Cerebellar nuclear complex (tissue), 1 donor: ENCODE data around the gene SHC1.
"Not testable (repeated sequence)": the region's sequence is repeated elsewhere in the genome, so short reads cannot be mapped to it uniquely, and the experiment has no call there.

Source experiments
- DNase-seq, 2 experiments: peaks; one replicate each; lab custom pipeline; 2025; lab: John Stamatoyannopoulos, UW

Gene SHC1

DNA sequence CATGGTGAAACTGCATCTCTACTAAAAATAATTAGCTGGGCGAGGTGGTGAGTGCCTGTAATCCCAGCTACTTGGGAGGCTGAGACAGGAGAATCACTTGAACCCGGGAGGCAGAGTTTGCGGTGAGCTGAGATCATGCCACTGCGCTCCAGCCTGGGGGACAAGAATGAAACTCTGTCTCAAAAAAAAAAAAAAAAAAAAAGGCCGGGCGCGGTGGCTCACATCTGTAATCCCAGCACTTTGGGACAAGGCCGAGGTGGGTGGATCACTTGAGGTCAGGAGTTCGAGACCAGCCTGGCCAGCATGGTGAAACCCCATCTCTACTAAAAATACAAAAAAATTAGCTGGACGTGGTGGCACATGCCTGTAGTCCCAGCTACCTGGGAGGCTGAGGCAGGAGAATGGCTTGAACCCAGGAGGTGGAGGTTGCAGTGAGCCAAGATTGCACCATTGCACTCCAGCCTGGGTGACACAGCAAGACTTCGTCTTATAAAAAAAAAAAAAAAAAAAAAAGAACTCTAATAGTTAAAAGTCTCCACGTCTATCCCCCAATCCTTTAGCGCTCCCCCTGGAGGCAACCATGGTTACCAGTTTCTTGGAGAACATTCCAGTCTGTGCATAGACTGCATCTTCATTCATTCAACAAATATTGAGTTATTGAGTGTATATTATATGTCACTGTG lies 24.9 kb upstream of the SHC1 start:
- not testable (repeated sequence) for DNase-seq

DNA sequence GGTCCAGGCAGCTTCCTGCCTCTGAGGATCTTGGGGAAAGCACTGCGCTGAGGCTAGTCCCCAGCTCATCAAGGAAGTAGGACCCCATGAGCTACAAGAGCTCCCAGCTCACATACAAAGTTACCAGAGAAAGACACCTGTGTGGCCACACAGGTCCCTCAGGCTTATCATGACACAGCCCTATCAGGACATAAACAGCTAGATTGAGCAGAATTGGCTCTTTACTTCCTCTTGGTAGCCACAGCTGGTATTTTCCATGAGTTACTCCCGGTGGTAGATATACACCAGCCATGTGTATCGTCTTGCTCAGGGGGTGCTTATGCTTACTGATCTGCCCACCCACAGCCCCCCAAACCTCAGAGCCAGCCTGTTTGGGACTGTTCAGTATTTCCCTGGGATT lies 24.0 kb upstream of the SHC1 start:
- DNase-seq, result no peak

- no peak for DNase-seq
These were observed 23.7 kb upstream of the SHC1 start for GRCh38 chr1:154994269-154994587.

- no peak for DNase-seq
These were observed 23.2 kb upstream of the SHC1 start, which contains the start of gene LENEP for GRCh38 chr1:154993572-154994268. Gene LENEP (plus strand): TSS chr1:154993586. CDS start chr1:154993608, 22 bp downstream.

GRCh38 chr1:154992721-154993571 lies 22.4 kb upstream of the SHC1 start:
- DNase-seq, result no peak

DNA sequence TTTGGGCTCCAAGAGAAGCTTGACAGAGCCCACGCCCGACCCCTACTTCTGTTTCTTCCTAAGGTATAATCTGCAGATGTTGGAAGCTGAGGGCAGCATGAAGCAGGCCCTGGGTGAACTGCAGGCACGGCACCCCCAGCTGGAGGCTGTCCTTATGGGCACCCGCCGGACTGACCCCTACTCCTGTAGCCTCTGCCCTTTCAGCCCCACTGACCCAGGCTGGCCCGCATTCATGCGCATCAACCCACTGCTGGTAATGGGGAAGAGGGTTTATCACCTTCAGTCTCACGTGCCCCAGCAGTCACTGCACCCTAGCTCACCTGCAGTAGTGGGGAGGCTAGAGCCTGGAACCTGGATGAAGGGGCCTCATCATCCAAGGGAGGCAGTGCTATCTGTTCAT lies 19.7 kb upstream of the SHC1 start:
- DNase-seq, result no peak

DNA sequence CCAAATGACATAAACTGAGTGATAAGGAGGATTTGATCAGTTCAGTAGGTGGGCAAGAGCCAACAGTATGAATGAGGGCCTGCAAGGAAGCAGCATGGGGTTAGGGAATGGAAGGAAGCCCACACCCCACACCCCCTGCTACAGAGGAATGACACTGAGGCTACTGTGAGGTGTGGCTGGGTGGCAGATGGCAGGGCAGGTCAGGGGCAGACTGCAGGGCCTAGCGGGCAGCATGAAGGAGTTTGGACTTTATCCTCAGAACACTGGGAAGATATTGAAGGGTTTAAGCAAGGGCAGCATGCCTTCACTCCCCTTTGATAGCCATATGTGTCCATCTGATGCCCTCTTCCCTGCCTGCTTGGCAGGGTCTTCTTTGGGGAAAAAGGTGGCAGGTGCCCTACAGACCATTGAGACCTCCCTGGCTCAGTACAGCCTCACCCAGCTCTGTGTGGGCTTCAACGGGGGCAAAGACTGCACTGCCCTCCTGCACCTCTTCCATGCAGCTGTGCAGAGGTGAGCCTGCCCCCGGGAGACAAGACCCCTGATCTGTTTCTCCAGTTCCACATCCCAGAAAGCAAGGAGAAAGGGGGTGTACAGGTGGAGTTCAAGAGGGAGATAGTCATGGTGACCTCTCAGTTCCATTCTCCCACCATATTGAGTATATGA lies 18.8 kb upstream of the SHC1 start:
- DNase-seq, result no peak

DNA sequence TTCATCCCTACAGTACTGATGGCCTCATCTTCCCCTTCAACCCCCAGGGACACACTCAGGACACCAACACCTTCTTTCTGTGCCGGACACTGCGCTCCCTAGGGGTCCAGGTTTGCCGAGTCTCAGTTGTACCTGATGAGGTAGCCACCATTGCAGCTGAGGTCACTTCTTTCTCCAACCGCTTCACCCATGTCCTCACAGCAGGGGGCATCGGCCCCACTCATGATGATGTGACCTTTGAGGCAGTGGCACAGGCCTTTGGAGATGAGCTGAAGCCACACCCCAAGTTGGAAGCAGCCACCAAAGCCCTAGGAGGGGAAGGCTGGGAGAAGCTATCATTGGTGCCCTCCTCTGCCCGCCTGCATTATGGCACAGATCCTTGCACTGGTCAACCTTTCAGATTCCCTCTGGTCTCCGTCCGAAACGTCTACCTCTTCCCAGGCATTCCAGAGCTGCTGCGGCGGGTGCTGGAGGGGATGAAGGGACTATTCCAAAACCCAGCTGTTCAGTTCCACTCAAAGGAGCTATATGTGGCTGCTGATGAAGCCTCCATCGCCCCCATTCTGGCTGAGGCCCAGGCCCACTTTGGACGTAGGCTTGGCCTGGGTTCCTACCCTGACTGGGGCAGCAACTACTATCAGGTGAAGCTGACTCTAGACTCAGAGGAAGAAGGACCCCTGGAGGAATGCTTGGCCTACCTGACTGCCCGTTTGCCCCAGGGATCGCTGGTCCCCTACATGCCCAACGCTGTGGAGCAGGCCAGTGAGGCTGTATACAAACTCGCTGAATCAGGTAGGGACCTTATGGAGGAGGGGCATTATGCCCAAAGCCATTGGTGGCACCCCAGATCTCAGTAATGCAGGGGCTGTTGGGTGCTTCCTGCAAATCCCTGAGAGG lies 17.8 kb upstream of the SHC1 start:
- no peak for DNase-seq

DNA sequence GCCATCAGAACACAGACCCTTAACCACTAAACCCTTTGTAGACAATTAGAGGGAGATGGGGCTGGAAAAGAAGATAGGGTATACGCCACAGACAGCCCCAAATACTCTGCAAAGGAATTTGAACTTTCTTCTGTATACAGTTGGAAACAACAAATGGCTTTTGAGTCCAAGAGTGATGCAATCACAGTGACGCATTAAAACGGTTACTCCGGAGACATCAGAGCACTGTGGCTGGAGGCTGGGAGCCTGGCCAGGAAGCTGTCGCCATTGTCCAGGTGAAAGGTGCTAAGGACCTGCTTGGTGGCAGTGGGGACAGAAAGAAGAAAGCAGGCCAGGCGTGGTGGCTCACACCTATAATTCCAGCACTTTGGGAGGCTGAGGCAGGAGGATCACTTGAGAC lies 16.8 kb upstream of the SHC1 start:
- DNase-seq, result no peak

- not testable (repeated sequence) for DNase-seq
These were observed 16.2 kb upstream of the SHC1 start for GRCh38 chr1:154986736-154987135.

DNA sequence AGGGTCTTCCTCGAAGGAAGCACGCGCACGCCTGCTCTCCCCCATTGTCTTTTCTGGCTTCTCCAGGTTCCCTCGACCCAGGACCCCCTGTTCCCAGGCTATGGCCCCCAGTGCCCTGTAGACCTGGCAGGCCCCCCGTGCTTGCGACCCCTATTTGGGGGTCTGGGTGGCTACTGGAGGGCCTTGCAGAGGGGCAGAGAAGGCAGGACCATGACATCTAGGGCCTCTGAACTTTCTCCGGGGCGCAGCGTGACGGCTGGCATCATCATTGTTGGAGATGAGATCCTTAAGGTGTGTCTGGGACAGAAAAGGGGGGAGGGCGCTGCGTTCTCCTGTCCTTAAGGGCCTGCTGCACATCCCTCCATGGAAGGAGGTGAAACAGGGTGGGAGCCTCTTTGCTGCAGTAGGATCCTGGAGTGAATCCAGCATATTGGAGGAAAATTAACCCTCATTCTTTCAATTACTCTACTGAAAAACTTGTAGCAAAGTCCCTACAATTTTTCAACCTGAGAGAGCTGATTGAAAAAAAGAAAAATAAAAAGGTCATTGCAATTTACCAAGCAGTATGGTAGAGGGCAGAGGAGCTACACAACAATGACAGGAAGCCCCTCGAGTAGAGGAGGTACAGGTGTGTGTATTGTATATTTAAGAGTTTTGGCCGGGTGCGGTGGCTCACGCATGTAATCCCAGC lies 13.4 kb upstream of the SHC1 start:
- no peak for DNase-seq

- DNase-seq, result peak; percentile 90 to 98
These were observed 12.5 kb upstream of the SHC1 start, which contains the start of gene FLAD1 for GRCh38 chr1:154982897-154983648. Gene FLAD1 (plus strand): TSS chr1:154983344. CDS start chr1:154983695, 351 bp downstream.

- DNase-seq, result no peak
These were observed 11.8 kb upstream of the SHC1 start for GRCh38 chr1:154982341-154982740.

- DNase-seq, result no peak
These were observed 7.8 kb upstream of the SHC1 start for GRCh38 chr1:154978360-154978759.

- not testable (repeated sequence) for DNase-seq
These were observed 7.2 kb upstream of the SHC1 start for GRCh38 chr1:154977762-154978161.

DNA sequence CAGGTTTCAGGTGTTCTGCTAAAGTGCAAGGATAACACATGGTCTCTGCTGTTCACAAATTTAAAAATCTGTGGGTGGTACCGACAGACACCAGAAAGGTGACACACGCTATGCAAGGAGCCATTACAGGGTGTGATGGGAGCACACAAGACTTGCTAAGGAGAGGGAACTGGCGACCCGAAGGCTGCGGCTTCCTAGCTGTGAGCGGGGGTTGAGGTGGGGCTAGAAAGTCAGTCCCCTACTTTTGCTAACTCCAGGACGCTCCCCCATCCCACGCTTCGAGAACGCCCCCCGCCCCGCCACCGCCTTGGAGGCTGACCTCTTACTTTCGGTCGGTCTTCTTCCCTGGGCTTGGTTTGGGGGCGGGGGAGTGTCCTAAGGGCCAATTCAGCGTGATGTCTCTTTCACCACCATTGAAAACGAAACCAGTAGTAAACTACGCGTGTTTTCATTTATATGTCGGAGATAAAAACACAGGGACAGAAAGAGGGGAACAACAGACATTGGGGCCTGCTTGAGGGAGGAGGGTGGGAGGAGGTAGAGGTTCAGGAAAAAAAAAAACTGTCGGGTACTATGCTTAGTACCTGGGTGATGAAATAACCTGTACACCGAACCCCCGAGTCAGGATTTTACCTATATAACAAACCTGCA lies 5.0 kb upstream of the SHC1 start:
- DNase-seq, result no peak

DNA sequence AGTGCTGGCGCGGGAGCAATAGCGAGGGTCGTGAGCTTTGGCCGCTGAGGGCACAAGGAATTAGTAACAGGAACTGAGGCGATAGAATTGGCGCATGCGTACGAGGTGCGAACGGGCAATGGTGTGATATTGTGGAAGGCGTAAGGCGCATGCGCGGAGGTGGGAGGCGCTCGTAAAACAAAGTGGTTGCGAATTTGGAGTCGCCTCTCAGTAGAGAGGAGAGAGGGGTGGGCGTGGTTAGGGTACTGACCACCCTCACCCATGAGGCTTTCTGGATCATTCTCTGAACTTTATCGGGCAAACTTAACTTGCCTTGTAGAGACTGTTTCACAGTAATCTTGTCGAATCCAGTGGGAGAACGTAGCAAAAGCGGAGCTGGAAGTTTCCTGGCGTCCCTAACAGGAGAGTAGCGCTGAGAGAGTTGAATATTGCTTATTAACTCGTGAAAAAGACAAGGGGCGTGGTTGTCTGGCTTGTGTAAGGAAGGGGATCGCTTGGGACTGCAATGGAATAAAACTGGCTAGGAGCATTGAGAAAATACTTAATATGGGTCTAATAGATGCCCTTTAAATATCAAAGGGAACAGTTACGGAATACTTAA lies 4.4 kb upstream of the SHC1 start:
- peak; percentile 20 to 82 for DNase-seq

DNA sequence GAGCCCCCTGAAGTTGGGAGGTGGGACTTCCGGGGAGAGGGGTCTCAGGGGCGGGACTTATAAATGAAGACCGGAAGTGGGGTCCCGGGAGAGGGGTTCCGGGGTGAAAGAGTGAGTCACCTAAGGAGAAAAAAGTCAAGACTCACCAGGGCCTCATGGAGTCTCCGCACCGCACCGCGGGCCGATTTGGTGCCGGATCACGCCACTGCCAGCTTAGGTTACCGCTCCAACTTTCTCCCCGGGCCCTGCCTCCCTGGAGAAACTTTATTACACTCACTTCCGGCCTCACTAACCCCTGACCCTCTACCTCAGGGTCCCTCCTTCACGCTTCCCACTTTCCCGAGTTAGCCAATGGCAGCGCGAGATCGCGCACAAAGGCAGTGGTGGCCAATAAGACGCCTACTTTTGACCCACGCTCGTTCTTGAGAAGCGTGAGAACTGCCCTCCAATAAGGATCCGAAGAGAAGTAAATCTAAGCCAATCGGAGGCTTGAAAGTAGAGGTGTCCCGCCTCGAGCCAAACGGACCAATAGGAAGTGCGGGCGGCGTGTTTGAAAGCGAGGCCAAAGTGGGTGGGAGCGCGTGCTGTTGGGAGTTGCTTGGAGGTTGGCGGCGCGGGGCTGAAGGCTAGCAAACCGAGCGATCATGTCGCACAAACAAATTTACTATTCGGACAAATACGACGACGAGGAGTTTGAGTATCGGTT lies 3.7 kb upstream of the SHC1 start, which contains the start of gene CKS1B:
Gene CKS1B (plus strand): TSS at position 580 of the 706 bp plus-strand sequence. CDS start 65 bp downstream, at position 645.
- DNase-seq, result peak; percentile 92 to 99
